A549 treated with AZD9567 at 1 μM for 4 hours (cell line): Measurements from ENCODE around the gene KCNK5. TPM values are rescaled to one million over a fixed set of nuclear protein-coding genes. Genes with fewer than 3 reads are reported as not detected.

Source experiments
- total RNA-seq: library from RNA; stranded (reverse); fragments of 200-300 nt; extraction: Qiagen RNA extraction; gene quantifications from 5 replicates; pipeline ENCODE4 v1.2.3, GENCODE V29; 2022; ENCODE audit not compliant: insufficient read depth

The KCNK5 gene
- 1.2 to 1.5 TPM (median 1.3 TPM) in 5 replicates for total RNA-seq

GRCh38 chr6:39228992-39229767 is at the start of gene KCNK5:
TSS of gene KCNK5 (minus strand) at chr6:39229475. CDS start at chr6:39229111, 364 bp downstream.

Other genes with a start within 250 kb of the KCNK5 start
- gene GLP1R, start 180.7 kb downstream of the KCNK5 start, total RNA-seq = not detected in 5 replicates
- 3.9 to 6.8 TPM (median 6.1 TPM) in 5 replicates for gene SAYSD1, start 114.3 kb downstream of the KCNK5 start, total RNA-seq
- gene KCNK17, start 84.9 kb upstream of the KCNK5 start, total RNA-seq = not detected in 5 replicates
- not detected in 5 replicates for gene KCNK16, start 93.2 kb upstream of the KCNK5 start, total RNA-seq